Activated naive CD8-positive, alpha-beta T cell treated with anti-CD3 and anti-CD28 coated beads, Interleukin-2, amount 50 U/mL, for 24 hours (primary cell): ENCODE results near the gene DNAJC18.
"Not testable (repeated sequence)": the region's sequence is repeated elsewhere in the genome, so short reads cannot be mapped to it uniquely, and the experiment has no call there.

Source experiments
- ATAC-seq: fragments of 150-1000 bp; cut with Tn5 transposase; one replicate; pipeline ENCODE4 v1.10.0; 2021
- DNase-seq: peaks from one replicate; pipeline ENCODE4 v3.0.0; 2021
- H3K27ac Mint-ChIP-seq: one replicate; pipeline ENCODE4 v1.8.0; 2021; ENCODE audit warnings: mild to moderate bottlenecking, mixed read lengths
- H3K27me3 Mint-ChIP-seq: one replicate; pipeline ENCODE4 v1.8.0; 2021; ENCODE audit warnings: mixed read lengths
- H3K36me3 Mint-ChIP-seq: one replicate; pipeline ENCODE4 v1.8.0; 2021; ENCODE audit warnings: low read depth, mixed read lengths
- H3K4me1 Mint-ChIP-seq: one replicate; pipeline ENCODE4 v1.8.0; 2021; ENCODE audit warnings: mixed read lengths
- H3K4me3 Mint-ChIP-seq: one replicate; pipeline ENCODE4 v1.8.0; 2021; ENCODE audit warnings: mild to moderate bottlenecking, moderate library complexity, mixed read lengths
- H3K9me3 Mint-ChIP-seq: one replicate; pipeline ENCODE4 v1.8.0; 2021; ENCODE audit warnings: mixed read lengths

DNAJC18 gene

GRCh38 chr5:139453683-139454567 is 14.6 kb upstream of the DNAJC18 start:
- DNase-seq (no peak), ATAC-seq (no peak)
- H3K4me1 Mint-ChIP-seq = peaks cover 44% of the 10 kb centered on the region
- H3K27ac Mint-ChIP-seq = peak overlapping the region; percentile 18
- H3K4me3 Mint-ChIP-seq = no peak overlapping the region
- H3K9me3 Mint-ChIP-seq = no peaks in the 10 kb centered on the region
- no peaks in the 10 kb centered on the region for H3K27me3 Mint-ChIP-seq
- H3K36me3 Mint-ChIP-seq = peaks cover 1% of the 10 kb centered on the region

GRCh38 chr5:139451878-139452660 is 12.7 kb upstream of the DNAJC18 start:
- Mint-ChIP-seq H3K4me1 (peaks cover 44% of the 10 kb centered on the region), H3K27me3 (no peaks in the 10 kb centered on the region)
- DNase-seq = no peak

GRCh38 chr5:139451176-139451575 is 11.9 kb upstream of the DNAJC18 start:
- no peak overlapping the region for H3K4me3 Mint-ChIP-seq
- DNase-seq (no peak), ATAC-seq (no peak)
- H3K27me3 Mint-ChIP-seq = no peaks in the 10 kb centered on the region
- peaks cover 12% of the 10 kb centered on the region for H3K9me3 Mint-ChIP-seq
- H3K4me1 Mint-ChIP-seq = peaks cover 46% of the 10 kb centered on the region
- H3K36me3 Mint-ChIP-seq = peaks cover 9% of the 10 kb centered on the region
- H3K27ac Mint-ChIP-seq = no peak overlapping the region

More at GRCh38 chr5:139451878-139452660, 12.7 kb upstream of the DNAJC18 start:
- ATAC-seq = no peak
- Mint-ChIP-seq H3K4me3 (no peak overlapping the region), H3K36me3 (peaks cover 4% of the 10 kb centered on the region), H3K27ac (no peak overlapping the region), H3K9me3 (peaks cover 9% of the 10 kb centered on the region)

- peak overlapping the region; percentile 63 for H3K4me3 Mint-ChIP-seq
- H3K4me1 Mint-ChIP-seq = peaks cover 67% of the 10 kb centered on the region
- DNase-seq (no peak), ATAC-seq (peak; percentile 82)
- H3K9me3 Mint-ChIP-seq = peaks cover 12% of the 10 kb centered on the region
- peak overlapping the region; percentile 99 for H3K27ac Mint-ChIP-seq
- no peaks in the 10 kb centered on the region for H3K27me3 Mint-ChIP-seq
- peaks cover 9% of the 10 kb centered on the region for H3K36me3 Mint-ChIP-seq
Observed at GRCh38 chr5:139446956-139447779, 7.8 kb upstream of the DNAJC18 start.

DNA sequence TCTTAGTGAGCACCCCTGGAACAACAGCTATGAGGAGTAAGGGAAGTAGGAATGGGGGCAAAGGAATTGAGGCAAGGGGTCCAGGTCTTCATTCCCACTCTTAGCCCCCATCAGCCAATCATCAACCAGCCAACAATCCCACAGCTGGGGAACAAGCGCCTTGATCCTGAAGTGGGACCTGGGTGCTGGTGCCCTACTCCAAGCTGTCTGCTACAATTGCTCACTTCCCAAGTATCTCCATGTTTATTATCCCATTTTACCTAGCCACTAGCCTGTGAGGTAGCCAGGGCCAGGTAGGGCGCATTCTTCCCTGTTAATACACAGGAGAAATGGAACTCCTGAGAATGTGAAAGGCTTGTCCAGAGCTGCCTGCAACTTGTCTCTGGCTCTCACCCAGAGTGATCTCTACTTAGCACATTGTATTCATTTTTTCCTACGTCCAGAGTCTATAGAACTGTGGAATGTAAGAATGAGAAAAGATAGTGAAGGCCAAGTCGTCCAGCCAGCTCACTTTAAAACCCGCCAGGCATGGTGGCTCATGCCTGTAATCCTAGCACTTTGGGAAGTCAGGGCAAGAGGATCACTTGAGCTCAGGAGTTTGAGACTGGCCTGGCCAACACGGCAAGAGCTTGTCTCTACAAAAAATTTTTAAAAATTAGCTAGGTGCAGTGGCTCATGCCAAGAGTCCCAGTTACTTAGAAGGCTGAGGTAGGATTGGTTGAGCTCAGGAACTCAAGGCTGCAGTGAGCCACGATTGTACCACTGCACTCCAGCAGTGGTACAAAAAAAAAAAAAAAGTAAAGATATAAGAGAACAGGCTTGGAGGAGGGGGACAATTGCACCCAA is 6.2 kb upstream of the DNAJC18 start:
- DNase-seq = no peak
- Mint-ChIP-seq H3K27ac (peak overlapping the region; percentile 99), H3K9me3 (peaks cover 12% of the 10 kb centered on the region)

DNA sequence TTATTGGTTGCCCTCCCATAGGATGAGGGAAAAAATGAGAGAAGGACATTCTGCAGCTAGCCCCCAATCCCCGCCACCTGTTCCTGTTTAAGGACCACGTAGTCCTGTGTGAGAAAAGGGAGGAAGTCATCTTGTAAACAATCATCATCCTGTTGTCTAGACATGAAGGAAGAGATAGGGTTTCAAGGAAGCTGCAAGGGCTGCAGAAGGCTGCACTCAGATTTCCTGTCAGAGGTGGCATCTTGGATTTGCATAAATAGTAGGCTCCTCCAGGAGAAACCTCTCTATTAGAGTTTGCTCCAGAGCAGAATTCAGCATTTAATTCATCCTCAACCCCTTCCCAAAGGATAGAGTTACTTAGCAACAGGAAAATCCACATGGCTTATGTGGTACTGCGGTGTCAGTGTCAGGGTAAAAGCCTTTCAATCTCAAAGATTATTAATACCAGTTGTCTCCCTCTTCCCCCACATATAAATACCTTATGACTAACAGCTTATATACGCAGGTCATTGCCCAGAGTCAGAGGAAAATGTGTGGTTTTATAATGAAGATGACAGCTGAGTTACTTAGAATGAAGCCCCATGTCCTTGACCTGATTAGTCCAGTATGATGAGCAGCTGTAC is 4.6 kb upstream of the DNAJC18 start:
- Mint-ChIP-seq H3K9me3 (peaks cover 12% of the 10 kb centered on the region), H3K4me3 (no peak overlapping the region), H3K27me3 (no peaks in the 10 kb centered on the region), H3K4me1 (peaks cover 84% of the 10 kb centered on the region), H3K27ac (peak overlapping the region; percentile 64), H3K36me3 (peaks cover 8% of the 10 kb centered on the region)
- ATAC-seq = peak; percentile 29
- no peak for DNase-seq

More for the DNA sequence above, 6.2 kb upstream of the DNAJC18 start:
- H3K4me1 Mint-ChIP-seq = peaks cover 75% of the 10 kb centered on the region
- no peaks in the 10 kb centered on the region for H3K27me3 Mint-ChIP-seq
- H3K4me3 Mint-ChIP-seq = no peak overlapping the region
- ATAC-seq = no peak
- peaks cover 9% of the 10 kb centered on the region for H3K36me3 Mint-ChIP-seq

DNA sequence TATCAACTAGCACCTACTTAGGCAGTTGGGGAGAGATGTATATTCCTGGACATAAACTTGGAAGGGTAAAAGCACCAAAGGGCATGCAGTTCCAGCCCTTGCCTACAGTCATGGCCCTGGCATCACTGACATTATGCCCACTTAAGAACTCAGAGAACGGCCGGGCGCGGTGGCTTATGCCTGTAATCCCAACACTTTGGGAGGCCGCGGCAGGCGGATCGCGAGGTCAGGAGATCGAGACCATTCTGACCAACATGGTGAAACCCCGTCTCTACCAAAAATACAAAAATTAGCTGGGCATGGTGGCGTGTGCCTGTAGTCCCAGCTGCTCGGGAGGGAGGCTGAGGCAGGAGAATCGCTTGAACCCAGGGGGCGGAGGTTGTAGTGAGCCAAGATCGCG is 1.1 kb upstream of the DNAJC18 start:
- ATAC-seq, H3K27me3 Mint-ChIP-seq, H3K9me3 Mint-ChIP-seq, H3K36me3 Mint-ChIP-seq, DNase-seq, H3K27ac Mint-ChIP-seq, H3K4me3 Mint-ChIP-seq: not testable (repeated sequence)
- H3K4me1 Mint-ChIP-seq = peaks cover 68% of the 10 kb centered on the region

DNA sequence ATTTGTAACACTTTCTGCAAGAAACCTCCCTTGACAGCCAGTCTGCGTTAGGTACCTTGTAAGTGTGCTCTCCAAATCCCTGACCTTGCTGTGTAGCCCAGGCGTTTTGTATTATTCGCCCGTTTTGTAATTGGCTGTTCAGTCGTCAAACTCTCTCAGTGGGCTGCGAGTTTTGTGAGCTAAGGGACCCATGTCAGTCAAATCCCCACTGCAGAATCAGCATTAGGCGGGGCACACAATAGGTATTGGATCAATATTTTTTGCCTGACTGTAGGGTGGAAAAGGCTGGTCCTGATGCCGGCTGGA is 665 bp downstream of the DNAJC18 start:
- no peaks in the 10 kb centered on the region for H3K27me3 Mint-ChIP-seq

DNA sequence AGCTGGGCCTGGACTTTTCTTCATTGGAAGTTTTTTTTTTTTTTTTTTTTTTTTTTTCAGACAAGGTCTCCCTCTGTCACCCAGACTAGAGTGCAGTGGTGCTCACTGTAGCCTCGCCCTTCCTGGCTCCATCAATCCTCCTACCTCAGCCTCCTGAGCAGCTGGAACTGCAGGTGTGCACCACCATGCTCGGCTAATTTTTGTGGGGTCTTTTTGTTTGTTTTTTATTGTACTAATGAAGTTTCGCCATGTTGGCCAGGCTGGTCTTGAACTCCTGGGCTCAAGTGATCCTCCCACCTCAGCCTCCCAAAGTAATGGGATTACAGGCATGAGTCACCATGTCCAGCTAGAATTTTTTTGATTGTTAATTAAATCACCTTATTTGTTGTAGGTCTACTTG is 3.6 kb downstream of the DNAJC18 start:
- Mint-ChIP-seq H3K27me3 (no peaks in the 10 kb centered on the region), H3K4me1 (peaks cover 35% of the 10 kb centered on the region), H3K9me3 (no peaks in the 10 kb centered on the region), H3K36me3 (peaks cover 17% of the 10 kb centered on the region), H3K27ac (no peak overlapping the region), H3K4me3 (no peak overlapping the region)
- DNase-seq (no peak), ATAC-seq (no peak)

More for the DNA sequence above, 665 bp downstream of the DNAJC18 start:
- peaks cover 13% of the 10 kb centered on the region for H3K36me3 Mint-ChIP-seq
- H3K4me1 Mint-ChIP-seq = peaks cover 52% of the 10 kb centered on the region
- ATAC-seq (no peak), DNase-seq (no peak)
- H3K27ac Mint-ChIP-seq = peak overlapping the region; percentile 98
- H3K4me3 Mint-ChIP-seq = peak overlapping the region; percentile 92
- H3K9me3 Mint-ChIP-seq = no peaks in the 10 kb centered on the region

DNA sequence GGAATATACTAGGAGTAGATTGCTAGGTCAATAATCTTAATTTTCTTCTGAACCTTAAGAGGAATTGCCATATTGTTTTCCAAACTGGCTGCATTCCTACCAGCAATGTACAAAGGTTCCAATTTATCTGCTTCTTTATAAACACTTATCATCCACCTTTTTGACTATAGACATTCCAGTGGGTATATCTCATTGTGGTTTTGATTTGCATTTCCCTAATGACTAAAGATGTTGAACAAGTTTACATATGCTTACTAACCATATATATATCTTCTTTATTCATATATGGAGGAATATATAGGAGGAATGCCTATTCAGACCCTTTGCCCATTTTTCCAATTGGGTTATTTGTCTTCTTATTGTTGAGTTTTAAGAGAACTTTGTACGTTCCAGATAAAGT is 7.6 kb downstream of the DNAJC18 start:
- H3K4me1 Mint-ChIP-seq = peaks cover 10% of the 10 kb centered on the region
- H3K9me3 Mint-ChIP-seq = no peaks in the 10 kb centered on the region
- ATAC-seq (no peak), DNase-seq (no peak)
- no peak overlapping the region for H3K27ac Mint-ChIP-seq
- peaks cover 19% of the 10 kb centered on the region for H3K36me3 Mint-ChIP-seq
- H3K27me3 Mint-ChIP-seq = no peaks in the 10 kb centered on the region
- no peak overlapping the region for H3K4me3 Mint-ChIP-seq

DNA sequence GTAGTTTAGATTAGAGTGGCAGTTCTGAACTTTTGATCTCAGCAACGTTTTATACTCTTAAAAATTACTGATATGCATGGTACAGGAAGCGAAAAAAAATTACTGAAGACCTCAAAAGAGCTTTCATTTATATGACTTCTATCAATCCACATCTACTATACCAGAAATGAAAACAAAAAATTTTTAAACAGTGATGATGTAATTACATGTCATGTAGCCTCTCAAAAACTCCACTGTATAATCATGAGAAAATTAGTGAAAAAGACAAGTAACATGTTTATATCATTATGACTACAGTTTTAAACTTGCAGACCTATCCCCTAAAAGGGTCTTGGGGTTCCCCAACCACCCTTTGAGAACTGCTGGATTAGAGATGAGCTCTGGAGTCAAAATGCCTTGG is 9.3 kb downstream of the DNAJC18 start:
- DNase-seq (no peak), ATAC-seq (no peak)
- Mint-ChIP-seq H3K4me3 (no peak overlapping the region), H3K36me3 (peaks cover 20% of the 10 kb centered on the region), H3K27ac (no peak overlapping the region), H3K27me3 (no peaks in the 10 kb centered on the region), H3K4me1 (peaks cover 10% of the 10 kb centered on the region), H3K9me3 (no peaks in the 10 kb centered on the region)

DNA sequence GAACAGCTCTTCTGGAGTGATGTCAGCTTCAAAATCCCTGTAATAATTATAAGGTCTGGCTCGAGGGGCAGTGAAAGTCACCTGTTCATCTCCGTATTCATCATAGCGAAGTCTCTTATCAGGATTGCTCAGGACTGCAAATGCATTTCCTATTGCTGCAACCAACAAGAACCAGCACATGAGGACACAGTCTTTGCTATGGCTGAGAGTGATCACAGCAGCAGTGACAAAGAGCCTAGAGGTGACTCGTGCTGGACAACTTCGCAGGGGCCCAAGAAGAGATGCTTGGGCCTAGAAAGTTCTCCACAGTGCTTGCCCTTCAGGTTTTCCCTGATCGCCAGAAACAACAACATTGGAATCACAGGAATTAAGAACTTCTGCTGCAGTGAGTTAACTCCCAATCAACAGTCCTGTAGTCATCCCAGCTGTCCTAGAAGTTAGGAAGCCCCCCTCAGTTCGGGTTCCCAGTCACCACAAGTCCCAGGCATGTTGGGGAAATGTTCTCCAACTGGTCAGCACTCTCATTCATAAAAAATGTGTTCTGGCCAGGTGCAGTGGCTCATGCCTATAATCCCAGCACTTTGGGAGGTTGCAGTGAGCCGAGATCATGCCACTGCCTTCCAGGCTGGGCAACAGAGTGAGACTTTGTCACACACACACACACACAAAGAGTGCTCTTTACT is 13.0 kb downstream of the DNAJC18 start:
- H3K27ac Mint-ChIP-seq = no peak overlapping the region
- H3K4me3 Mint-ChIP-seq = no peak overlapping the region
- DNase-seq = no peak
- H3K36me3 Mint-ChIP-seq = peaks cover 27% of the 10 kb centered on the region
- no peaks in the 10 kb centered on the region for H3K9me3 Mint-ChIP-seq
- H3K27me3 Mint-ChIP-seq = no peaks in the 10 kb centered on the region
- peaks cover 13% of the 10 kb centered on the region for H3K4me1 Mint-ChIP-seq
- no peak for ATAC-seq

DNA sequence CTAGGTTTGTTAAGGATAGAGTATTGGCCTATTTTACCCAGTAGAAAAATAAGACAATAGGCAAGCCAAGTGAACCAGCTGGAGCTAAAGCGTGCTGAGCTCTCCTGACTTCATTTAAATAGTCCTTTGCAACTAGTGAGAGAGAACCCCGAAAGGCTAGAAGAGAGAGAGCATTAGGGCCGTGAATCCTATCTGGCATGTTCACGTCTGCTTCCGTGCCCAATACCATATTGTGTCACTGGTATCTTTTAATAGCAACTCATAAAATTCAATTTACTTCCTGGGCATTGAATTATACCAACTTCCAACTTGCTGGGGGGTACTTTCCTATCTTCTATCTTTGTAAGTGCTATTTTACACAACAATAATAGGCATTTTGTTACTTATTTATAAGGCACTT is 13.8 kb downstream of the DNAJC18 start:
- Mint-ChIP-seq H3K4me1 (peaks cover 9% of the 10 kb centered on the region), H3K4me3 (no peak overlapping the region), H3K36me3 (peaks cover 23% of the 10 kb centered on the region), H3K27ac (no peak overlapping the region), H3K27me3 (no peaks in the 10 kb centered on the region), H3K9me3 (no peaks in the 10 kb centered on the region)
- DNase-seq = no peak
- no peak for ATAC-seq
